Esophagus muscularis mucosa (tissue), 3 donors: ENCODE results near the gene AUTS2.

Experiments used
- CTCF ChIP-seq, 3 experiments: fragments of 200-600 bp in 2 of 3; fragments of 450-650 bp in 1 of 3; sonication (generic) in 2 of 3; IDR thresholded peaks; one replicate each; pipeline ENCODE4 v1.5.1; 2017 to 2019; ENCODE audit warnings: antibody characterized with exemption in 3 of 3, mild to moderate bottlenecking in 2 of 3, moderate library complexity in 1 of 3
- POLR2A ChIP-seq: fragments of 450-650 bp; IDR thresholded peaks from one replicate; pipeline ENCODE4 v1.6.1; 2017; ENCODE audit warnings: antibody characterized with exemption, moderate library complexity, mild to moderate bottlenecking, low read depth
- POLR2AphosphoS5 ChIP-seq, 2 donors: sonication (generic); formaldehyde crosslinking; IDR thresholded peaks; one replicate each; pipeline ENCODE4 v1.6.1; 2017; ENCODE audit warnings: antibody characterized with exemption in 2 of 2

GRCh38 chr7:70356787-70357328 is 758.6 kb downstream of the AUTS2 start:
- TF ChIP-seq CTCF (IDR thresholded peaks at IDR 0.05): no peak
- no peak for TF ChIP-seq POLR2AphosphoS5 (IDR thresholded peaks at IDR 0.05)
- TF ChIP-seq POLR2A: no peak
